ENCODE data around the gene OR11L1.

GRCh38 chr1:247822060-247822459, 19.6 kb downstream of the OR11L1 start:
- TF ChIP-seq CTCF (IDR thresholded peaks at IDR 0.05; ENCODE audit: poor library complexity) (no peak), EZH2 (IDR thresholded peaks at IDR 0.05; ENCODE audit: borderline replicate concordance) (no peak)

Measured in hepatocyte (in vitro differentiated cells).